NCI-H446 treated with DMSO at 0.1 percent for 48 hours (cell line): ENCODE measurements around the gene TPMT.
"Not testable (repeated sequence)": the region's sequence is repeated elsewhere in the genome, so short reads cannot be mapped to it uniquely, and the experiment has no call there.

Source experiments
- DNase-seq: peaks from one replicate; lab custom pipeline; 2025; lab: John Stamatoyannopoulos, UW

TPMT gene

GRCh38 chr6:18155150-18155863 is 430 bp upstream of the TPMT start, which contains the start of gene KDM1B:
KDM1B (plus strand) TSS chr6:18155422; CDS start chr6:18159896, 4,474 bp downstream.
- DNase-seq: peak; percentile 95

- DNase-seq: no peak
These were observed 1.6 kb downstream of the TPMT start for GRCh38 chr6:18153311-18153703.

- DNase-seq: no peak
These were observed 3.1 kb downstream of the TPMT start for GRCh38 chr6:18151801-18152200.

GRCh38 chr6:18151391-18151790 is 3.5 kb downstream of the TPMT start:
- DNase-seq: not testable (repeated sequence)

GRCh38 chr6:18148304-18149025 is 6.4 kb downstream of the TPMT start:
- no peak for DNase-seq

DNA sequence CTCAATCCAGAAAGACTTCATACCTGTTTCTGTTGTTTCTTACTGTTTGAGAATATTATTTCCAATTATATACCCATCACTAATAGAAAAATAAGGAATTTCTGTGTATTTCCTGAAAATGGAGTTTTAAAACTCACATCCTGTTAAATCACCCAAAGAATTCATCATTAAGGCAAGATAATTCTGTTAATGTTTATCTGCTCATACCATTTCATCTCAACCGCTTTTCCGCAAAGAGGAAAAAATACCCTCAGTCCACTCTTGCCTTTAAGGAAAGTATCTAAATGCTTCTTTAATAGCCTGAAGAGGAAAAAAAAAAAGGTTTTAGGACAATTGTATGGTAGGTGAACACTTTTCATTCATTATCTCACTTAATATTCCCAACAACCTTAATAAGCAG is 7.3 kb downstream of the TPMT start:
- DNase-seq: no peak

- no peak for DNase-seq
These were observed 7.7 kb downstream of the TPMT start for GRCh38 chr6:18147160-18147559.

- no peak for DNase-seq
These were observed 12.4 kb downstream of the TPMT start for GRCh38 chr6:18142591-18142861.

GRCh38 chr6:18141805-18142590 is 12.9 kb downstream of the TPMT start:
- DNase-seq: no peak

DNA sequence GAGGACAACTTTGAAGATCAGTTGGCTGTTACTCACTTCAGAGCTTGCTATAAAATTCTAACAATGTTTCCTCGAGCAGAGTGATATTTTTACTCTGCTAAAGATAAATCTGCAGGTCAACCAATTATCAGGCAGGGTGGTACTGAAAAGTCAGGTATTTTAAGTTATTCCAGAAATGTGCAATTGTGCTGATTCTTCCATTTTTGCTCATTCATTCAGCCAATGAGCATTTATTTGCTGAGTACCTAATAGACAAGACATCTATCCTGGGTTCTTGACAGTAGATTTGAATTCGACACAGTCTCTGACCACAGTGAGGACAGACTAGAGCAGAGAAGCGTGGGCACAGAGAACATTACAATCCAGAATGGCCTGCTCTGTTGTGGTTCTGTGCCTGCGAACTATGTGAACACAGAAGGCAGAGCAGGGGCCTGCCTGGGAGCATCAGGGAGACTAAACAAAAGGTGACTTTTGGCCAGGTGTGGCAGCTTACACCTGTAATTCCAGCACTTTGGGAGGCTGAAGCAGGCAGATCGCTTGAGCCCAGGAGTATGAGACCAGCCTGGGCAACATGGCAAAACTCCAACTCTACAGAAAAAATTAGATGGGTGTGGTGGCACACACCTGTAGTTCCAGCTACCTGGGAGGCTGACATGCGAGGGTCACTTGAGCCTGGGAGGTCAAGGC is 14.8 kb downstream of the TPMT start:
- no peak for DNase-seq

DNA sequence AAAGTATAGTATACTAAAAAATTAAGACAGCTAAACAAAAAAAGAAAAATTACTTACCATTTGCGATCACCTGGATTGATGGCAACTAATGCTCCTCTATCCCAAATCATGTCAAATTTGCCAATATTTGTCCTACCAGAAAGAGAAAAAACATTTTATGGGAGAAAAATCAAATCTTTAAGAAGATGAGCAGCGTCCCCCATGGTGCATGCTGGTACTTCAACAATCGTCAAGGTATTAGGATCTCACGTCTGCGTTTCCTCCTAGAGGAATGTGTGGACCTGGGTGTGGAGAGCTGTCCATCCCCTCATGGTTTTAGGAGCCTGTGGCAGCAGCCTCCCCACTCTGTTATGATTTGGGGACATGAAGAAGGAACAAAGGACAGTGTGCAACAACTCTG is 16.0 kb downstream of the TPMT start:
- no peak for DNase-seq

GRCh38 chr6:18136260-18136659 is 18.6 kb downstream of the TPMT start:
- no peak for DNase-seq

DNA sequence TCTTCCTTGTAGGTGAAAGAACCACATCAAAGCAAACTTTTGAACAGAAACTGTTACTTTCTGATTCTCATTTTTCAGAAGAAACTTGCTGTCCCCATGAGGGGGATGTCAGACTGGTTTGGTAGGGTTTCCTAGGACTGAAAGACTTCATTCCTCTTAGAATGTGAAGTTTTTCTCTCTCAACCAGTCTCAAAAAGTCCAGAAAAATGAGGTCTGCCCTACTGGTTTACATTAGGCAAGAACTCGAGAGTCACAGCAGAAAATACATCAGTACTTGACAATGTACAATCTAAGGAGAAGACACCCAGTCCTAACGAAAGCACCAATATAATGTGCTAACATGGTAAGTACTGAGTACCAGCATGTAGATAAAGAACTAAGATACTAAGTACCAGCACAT is 19.7 kb downstream of the TPMT start:
- no peak for DNase-seq

DNA sequence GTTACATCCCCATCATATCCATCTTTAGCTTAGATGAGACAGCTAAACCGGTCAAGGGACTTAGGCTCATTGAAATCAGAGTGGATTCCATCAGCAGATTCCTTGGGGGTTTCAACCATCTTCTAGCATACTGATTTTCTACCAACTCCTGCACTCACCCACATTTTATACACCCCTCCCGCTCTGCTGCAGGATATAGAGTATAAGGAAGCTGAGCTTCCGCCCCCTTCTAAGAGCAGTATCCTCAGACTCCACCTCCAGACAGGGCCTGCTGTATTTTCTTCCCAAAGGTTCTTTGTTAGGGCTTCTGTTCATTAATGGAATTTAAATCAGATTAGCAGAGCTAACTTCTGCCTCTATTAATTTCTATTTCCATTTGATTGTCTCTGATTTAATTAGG is 22.5 kb downstream of the TPMT start:
- no peak for DNase-seq

DNA sequence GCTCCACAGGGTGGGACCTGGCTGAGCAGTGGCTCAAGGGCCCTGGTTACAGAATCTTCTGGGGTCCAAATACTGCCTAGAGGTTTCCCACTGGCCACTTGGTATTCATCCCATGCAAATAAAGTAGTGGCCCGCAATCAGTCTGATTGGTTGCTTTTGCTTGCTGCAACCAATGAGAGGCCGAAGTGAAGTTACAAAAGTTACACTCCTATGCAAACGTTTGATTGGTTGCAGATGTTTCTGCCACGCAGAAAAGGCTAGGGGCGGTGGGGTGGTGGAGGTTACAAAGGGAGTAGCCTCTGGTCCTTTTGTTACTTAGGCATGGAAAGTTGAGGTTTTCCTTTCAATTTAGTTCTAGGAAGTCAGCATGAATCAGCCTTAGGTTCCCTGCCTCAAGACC is 28.8 kb downstream of the TPMT start:
- no peak for DNase-seq

- no peak for DNase-seq
These were observed 32.5 kb downstream of the TPMT start, which contains the start of gene NHLRC1 for GRCh38 chr6:18122128-18123093. NHLRC1 (minus strand) TSS chr6:18122677; CDS start chr6:18122606, 71 bp downstream.

DNA sequence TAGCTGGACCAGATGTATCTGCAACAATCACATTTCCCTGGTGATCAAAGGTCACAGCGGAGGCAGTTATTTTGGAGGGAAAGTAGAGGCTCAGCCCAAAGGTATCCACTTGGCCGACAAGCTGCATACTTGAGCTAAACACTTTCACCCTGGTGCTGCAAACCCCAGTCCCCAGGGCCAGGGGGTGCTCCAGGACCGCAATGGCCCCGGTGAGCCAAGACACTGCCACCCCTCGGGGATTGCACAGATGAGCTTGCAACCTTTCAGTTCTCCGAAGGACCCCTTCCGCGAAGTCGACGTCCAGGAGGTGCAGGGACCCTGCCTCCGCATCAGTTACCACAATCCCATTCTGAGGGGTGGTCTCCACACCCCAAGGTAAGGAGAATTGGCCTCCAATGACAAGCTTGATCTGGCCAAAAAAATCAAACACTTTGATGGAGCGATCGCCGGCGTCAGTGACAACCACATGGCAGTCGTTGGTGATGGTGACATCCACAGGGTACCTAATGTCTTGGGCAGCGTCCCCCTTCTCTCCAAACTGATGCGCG is 33.2 kb downstream of the TPMT start:
- no peak for DNase-seq

DNA sequence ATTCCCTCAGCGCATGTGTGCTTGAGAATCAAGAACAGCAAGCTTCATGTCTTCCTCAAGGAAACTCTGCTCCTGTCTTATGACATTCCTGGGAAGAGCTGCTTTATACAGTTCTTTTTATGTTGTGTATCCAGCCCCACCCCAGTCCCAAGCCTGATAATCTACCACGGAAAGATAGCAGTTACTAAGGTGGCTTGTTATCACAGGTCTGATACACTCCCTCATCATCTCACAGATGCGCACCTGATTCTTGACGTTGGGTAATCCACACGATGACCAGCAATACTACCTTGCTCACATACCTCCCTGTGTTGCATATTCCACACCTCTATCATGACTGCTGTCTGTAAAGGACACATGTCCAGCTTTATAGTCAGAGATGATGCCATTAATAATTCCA is 35.6 kb downstream of the TPMT start:
- no peak for DNase-seq

DNA sequence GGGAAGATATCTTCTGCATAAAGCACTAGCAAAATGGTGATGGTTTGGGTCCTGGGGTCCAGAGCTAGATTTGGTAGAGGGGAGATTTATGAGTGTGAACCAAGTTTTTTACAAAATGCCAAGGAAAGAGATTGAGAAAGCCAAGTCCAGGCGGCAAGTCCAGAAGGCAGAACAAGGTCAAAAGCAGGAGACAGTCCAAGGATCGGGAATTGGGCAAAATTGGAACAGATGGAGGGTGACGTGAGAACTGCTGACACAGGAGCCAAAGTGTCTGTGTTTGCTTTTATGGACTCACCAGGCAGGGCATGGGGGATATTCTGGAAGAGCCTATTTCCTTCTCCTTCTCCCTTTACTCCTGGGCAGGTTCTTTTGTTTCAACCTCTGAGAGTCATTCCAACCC is 36.5 kb downstream of the TPMT start:
- DNase-seq: peak; percentile 94

- no peak for DNase-seq
These were observed 37.7 kb downstream of the TPMT start for GRCh38 chr6:18117136-18117535.

DNA sequence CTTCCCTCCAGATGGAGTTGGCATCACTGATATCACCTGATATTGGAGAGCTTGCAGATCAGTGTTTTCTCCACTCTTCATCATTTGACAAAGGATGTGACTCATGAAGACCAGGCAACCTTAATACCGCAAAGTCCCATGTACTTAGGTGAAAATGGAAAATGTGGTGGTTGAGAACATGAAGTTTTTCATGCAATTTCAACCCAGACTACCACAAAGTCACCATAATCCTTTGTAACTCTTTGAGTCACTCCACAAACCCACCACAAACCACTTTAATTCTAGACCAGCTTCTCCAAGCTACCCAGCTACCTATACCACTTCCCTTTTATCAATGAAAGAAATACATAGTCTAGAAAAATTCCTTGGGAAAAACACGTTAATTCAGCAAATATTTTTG is 39.5 kb downstream of the TPMT start:
- no peak for DNase-seq
